ENCODE results near the gene TNFRSF8. TPM values are rescaled to one million over a fixed set of nuclear protein-coding genes. Genes with fewer than 3 reads are reported as not detected.

TNFRSF8 gene
- total and polyA plus RNA-seq, 9 of the 15 experiments (the other 6 are each of a cell fraction or from before 2014, with no cell fraction given): 3.5 to 38.4 (median 17.1) TPM

DNA sequence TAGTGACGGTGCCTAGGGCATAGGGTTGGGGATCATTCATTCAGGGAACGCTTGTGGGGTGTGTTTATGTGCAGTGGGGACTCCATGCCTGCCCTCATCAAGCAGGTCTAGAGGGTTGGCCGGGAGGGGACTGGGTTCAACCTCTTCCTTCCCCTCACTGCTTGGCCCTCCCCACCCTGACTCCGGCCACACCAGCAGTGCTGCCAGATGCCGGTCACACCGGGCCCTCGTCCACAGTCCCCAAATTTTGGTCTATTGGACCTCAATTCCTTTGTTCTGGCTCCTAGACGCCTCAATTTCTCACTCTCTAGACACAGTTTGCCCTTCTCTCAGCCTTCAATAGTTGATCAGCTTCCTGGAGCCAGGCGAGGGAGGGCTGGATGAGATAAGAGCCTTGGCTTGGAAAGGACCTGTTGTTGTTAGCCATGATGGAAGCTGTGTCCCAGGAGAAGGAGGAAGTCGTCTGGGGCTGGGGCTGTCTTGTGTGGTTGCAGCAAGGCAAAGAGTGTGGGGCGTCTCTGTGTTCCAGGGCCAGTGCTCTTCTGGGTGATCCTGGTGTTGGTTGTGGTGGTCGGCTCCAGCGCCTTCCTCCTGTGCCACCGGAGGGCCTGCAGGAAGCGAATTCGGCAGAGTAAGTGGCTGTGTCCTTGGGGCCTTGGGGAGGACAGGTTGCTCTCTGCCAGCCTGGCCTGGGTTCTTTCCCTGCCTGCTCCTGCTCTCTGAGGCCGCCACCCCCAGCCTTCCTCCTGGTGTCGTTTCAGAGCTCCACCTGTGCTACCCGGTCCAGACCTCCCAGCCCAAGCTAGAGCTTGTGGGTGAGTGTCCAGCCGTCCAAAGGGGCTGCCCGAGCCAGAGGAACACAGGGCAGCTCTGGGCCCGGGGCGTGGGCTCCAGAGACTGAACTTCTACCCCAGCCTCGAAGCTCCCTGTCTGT lies 62.6 kb downstream of the TNFRSF8 start:
- ChIA-PET CTCF (ENCODE audit: low intra/inter-chr PET ratio) (interaction anchor here (0.7 to 7.5 kb wide), 8 partner anchors 58 to 656 kb away, joined by 3 to 195 read pairs (median 5); no protein-coding TSS in a partner anchor), POLR2A (interaction anchor here (0.5 to 2.3 kb wide), 20 partner anchors 8 to 217 kb away, joined by 3 to 13 read pairs (median 4); partner anchors contain the start of gene TNFRSF1B)
- no TSS peak for BruUV-seq (replicated peaks)
- Histone ChIP-seq H2AFZ (ENCODE audit: low read depth, low read length) (peak overlapping the region; percentile 46), H3K4me1 (replicated peaks in 1 of 2; ENCODE audit: control insufficient read depth in 2 of 2, insufficient read depth in 2 of 2, low read length in 2 of 2) (peaks cover 7 to 15% of the 10 kb centered on the region in 2 experiments; a peak in 4 of 5 replicates), H4K20me1 (replicated peaks; ENCODE audit: control insufficient read depth, insufficient read depth, low read length) (no peaks in the 10 kb centered on the region), H3K4me2 (ENCODE audit: insufficient read depth, low read length) (no peak overlapping the region), H3K4me3 (no peak overlapping the region), H3K9me3 (replicated peaks; ENCODE audit: control insufficient read depth, insufficient read depth, low read depth, low read length) (no peaks in the 10 kb centered on the region), H3K79me2 (ENCODE audit: control insufficient read depth, insufficient read depth, low read length) (no peaks in the 10 kb centered on the region), H3K27me3 (ENCODE audit: control insufficient read depth in 2 of 2, insufficient read depth in 2 of 2, low read length in 2 of 2) (no peaks in the 10 kb centered on the region), H3K9me1 (ENCODE audit: control insufficient read depth, insufficient read depth, low read length) (no peaks in the 10 kb centered on the region), H3K9ac (ENCODE audit: insufficient read depth in 1 of 2, low read depth in 2 of 2, low read length in 2 of 2) (peak overlapping the region in 1 of 2 experiments; percentile 23; a peak in 2 of 4 replicates), H3K36me3 (ENCODE audit: control insufficient read depth, insufficient read depth, low read length) (peaks cover 47% of the 10 kb centered on the region; the same call in 2 of the 3 replicates), H3K27ac (ENCODE audit: extremely low read depth, low read depth, low read length) (no peak overlapping the region)
- 72% methylated on average over 24 of the region's 24 CpGs for WGBS (ENCODE audit: insufficient coverage, low coverage, missing lambda C conversion rate)
- no peak for FAIRE-seq
- in situ Hi-C loops (cut with MboI) (loop anchor here (5.0 to 10.0 kb wide), 2 partner anchors 87 to 529 kb away; no protein-coding TSS in a partner anchor), intact Hi-C loops (cut with micrococcal nuclease) (loop anchor here (2.0 to 10.0 kb wide), 3 partner anchors 151 to 649 kb away; partner anchors contain the start of gene PRAMEF12)
- peak in 1 of 4 experiments; percentile 34 for DNase-seq (ENCODE audit: extremely low read depth in 1 of 4, low spot score in 3 of 4)
- ATAC-seq: peak; percentile 48
- no peak for TF ChIP-seq ZNF551 (CRISPR knock-in tag; IDR thresholded peaks at IDR 0.05)
- no peak for TF ChIP-seq GTF2A2 (tag; IDR thresholded peaks at IDR 0.05)
- TF ChIP-seq RBM25 (IDR thresholded peaks at IDR 0.05; ENCODE audit: low read depth, low read length, severe bottlenecking): no peak
- TF ChIP-seq SMAD2 (IDR thresholded peaks at IDR 0.05; ENCODE audit: low read depth, low read length): no peak
- TF ChIP-seq ZNF239 (CRISPR knock-in tag; IDR thresholded peaks at IDR 0.05): no peak
- no peak for TF ChIP-seq SMARCC2 (IDR thresholded peaks at IDR 0.05; ENCODE audit: low read depth)
- peak in 1 of 2 experiments; percentile 33; a peak in 2 of 4 replicates for TF ChIP-seq RAD21 (CRISPR knock-in tag; conservative IDR thresholded peaks at IDR 0.05 in 1 of 2, IDR thresholded peaks at IDR 0.05 in 1 of 2)
- no peak for TF ChIP-seq AFF1 (IDR thresholded peaks at IDR 0.05; ENCODE audit: low read depth in 1 of 2, partially characterized antibody in 2 of 2)
- TF ChIP-seq PHF21A (IDR thresholded peaks at IDR 0.05; ENCODE audit: borderline replicate concordance, low read depth): no peak
- no peak for TF ChIP-seq ETV1 (tag; conservative IDR thresholded peaks at IDR 0.05; ENCODE audit: low read depth)
- TF ChIP-seq ZNF408 (CRISPR knock-in tag; IDR thresholded peaks at IDR 0.05; ENCODE audit: low read depth): no peak
- no peak for TF ChIP-seq U2AF2 (optimal IDR thresholded peaks at IDR 0.05; ENCODE audit: low read depth, low read length)
- TF ChIP-seq NR4A1 (CRISPR knock-in tag; IDR thresholded peaks at IDR 0.05): no peak
- peak; percentile 34; the same call in 1 of the 2 replicates for TF ChIP-seq NR4A1 (tag; IDR thresholded peaks at IDR 0.05)
- no peak for TF ChIP-seq RBM14 (IDR thresholded peaks at IDR 0.05; ENCODE audit: borderline replicate concordance, insufficient read depth, low read depth, low read length)
- TF ChIP-seq GABPB1 (CRISPR knock-in tag; IDR thresholded peaks at IDR 0.05): no peak
- TF ChIP-seq ATF7 (IDR thresholded peaks at IDR 0.05): no peak
